Ovary (tissue), 9 donors: ENCODE data around the gene NPAS3. TPM values are rescaled to one million over a fixed set of nuclear protein-coding genes. Genes with fewer than 3 reads are reported as not detected.

Experiments used
- DNase-seq, 5 donors: peaks; one replicate each; pipeline ENCODE4 v3.0.0-alpha.2; 2019 to 2020
- H3K27ac ChIP-seq, 2 donors: fragments of 200-600 bp; one replicate each; pipeline versions ENCODE4 v1.5.1 to v1.8.0; 2019 to 2022
- H3K27me3 ChIP-seq: fragments of 200-600 bp; one replicate; pipeline ENCODE4 v1.8.0; 2022
- H3K36me3 ChIP-seq: fragments of 200-600 bp; sonication (generic); one replicate; pipeline ENCODE4 v1.5.1; 2019
- H3K4me1 ChIP-seq: one replicate; pipeline ENCODE4 v1.8.1; 2013; ENCODE audit warnings: mild to moderate bottlenecking, moderate library complexity; ENCODE audit not compliant: insufficient read depth
- H3K4me3 ChIP-seq: fragments of 200-600 bp; sonication (generic); one replicate; pipeline ENCODE4 v1.5.1; 2017
- H3K9me3 ChIP-seq, 2 donors: fragments of 200-600 bp in 1 of 2; sonication (generic) in 1 of 2; one replicate each; pipeline versions ENCODE4 v1.5.1 to v1.8.1; 2013 to 2019; ENCODE audit warnings: mild to moderate bottlenecking in 1 of 2, moderate library complexity in 1 of 2
- EP300 ChIP-seq: sonication (generic); formaldehyde crosslinking; IDR thresholded peaks from one replicate; pipeline ENCODE4 v1.6.1; 2017; ENCODE audit warnings: antibody characterized with exemption
- POLR2A ChIP-seq: fragments of 450-650 bp; IDR thresholded peaks from one replicate; pipeline ENCODE4 v1.6.1; 2017; ENCODE audit warnings: antibody characterized with exemption, mild to moderate bottlenecking, moderate library complexity
- WGBS, 3 donors: extraction: QIAGEN DNeasy Blood & Tissue Kit in 1 of 3; methylation state at CpG; one replicate each; pipeline versions ENCODE4 v1.1.5 to v1.1.7; 2013 to 2017; 5-methylcytosine and 5-hydroxymethylcytosine counted together
- intact Hi-C, 4 donors: fragments of 100-400 bp; cut with DNase I; formaldehyde crosslinking; loops; one replicate each; pipeline versions ENCODE4 v1.11.0 to v1.15.1; 2022 to 2023
- polyA plus RNA-seq, 2 donors: library from polyadenylated mRNA; stranded (reverse); fragments of 200-250 nt in 1 of 2; fragments of 350-450 nt in 1 of 2; fragmentation: Illumina TruSeq in 1 of 2; extraction: RNeasy Lipid Tissue Mini Kit (QIAGEN cat#74804) in 1 of 2; gene quantifications; one replicate each; pipeline ENCODE4 v1.2.3, GENCODE V29; 2013 to 2014
- total RNA-seq, 7 donors: library from RNA; depleted of rRNA in 2 of 7; stranded (reverse); fragments of >200 nt in 2 of 7; fragmentation: NEBNext Ultra II Directional in 3 of 7; extraction: Animal tissue kit (Norgen Biotek cat#: 25700) in 3 of 7; gene quantifications; one replicate each; pipeline versions ENCODE4 v1.1.0 to v1.2.4, GENCODE V29; 2016 to 2023
- TF ChIP-seq, protein P1 (sequence below), 3 donors: fragments of 450-650 bp in 2 of 3; fragments of 200-600 bp in 1 of 3; IDR thresholded peaks; one replicate each; pipeline versions ENCODE4 v1.5.1 to v1.8.0; 2016 to 2022; ENCODE audit warnings: antibody characterized with exemption in 3 of 3, mild to moderate bottlenecking in 1 of 3
- donor health status: DM: no; HTN: no; CAD: no; lungs with moderate emphysema.
- donor health status: DM: no; HTN: no; CAD: no.
- donor health status: Bipolar disorder and iron deficiency.
- donor health status: DM: yes; HTN: yes; CAD: no.
- donor health status: DM: no; HTN: no; CAD: no.
- donor health status: DM: yes; HTN: yes; CAD: no.

Gene NPAS3
- total and polyA plus RNA-seq, 9 donors: 1.9 to 15.4 (median 11.4) TPM

- H3K27me3 ChIP-seq: no peaks in the 10 kb centered on the region
- no peak overlapping the region for H3K27ac ChIP-seq
- no peak overlapping the region for H3K4me3 ChIP-seq
- TF ChIP-seq POLR2A (no peak), EP300 (no peak)
- TF ChIP-seq, protein P1, sequence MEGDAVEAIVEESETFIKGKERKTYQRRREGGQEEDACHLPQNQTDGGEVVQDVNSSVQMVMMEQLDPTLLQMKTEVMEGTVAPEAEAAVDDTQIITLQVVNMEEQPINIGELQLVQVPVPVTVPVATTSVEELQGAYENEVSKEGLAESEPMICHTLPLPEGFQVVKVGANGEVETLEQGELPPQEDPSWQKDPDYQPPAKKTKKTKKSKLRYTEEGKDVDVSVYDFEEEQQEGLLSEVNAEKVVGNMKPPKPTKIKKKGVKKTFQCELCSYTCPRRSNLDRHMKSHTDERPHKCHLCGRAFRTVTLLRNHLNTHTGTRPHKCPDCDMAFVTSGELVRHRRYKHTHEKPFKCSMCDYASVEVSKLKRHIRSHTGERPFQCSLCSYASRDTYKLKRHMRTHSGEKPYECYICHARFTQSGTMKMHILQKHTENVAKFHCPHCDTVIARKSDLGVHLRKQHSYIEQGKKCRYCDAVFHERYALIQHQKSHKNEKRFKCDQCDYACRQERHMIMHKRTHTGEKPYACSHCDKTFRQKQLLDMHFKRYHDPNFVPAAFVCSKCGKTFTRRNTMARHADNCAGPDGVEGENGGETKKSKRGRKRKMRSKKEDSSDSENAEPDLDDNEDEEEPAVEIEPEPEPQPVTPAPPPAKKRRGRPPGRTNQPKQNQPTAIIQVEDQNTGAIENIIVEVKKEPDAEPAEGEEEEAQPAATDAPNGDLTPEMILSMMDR (IDR thresholded peaks at IDR 0.05): no peak
- no peaks in the 10 kb centered on the region for H3K9me3 ChIP-seq
- DNase-seq: no peak
- H3K36me3 ChIP-seq: no peaks in the 10 kb centered on the region
- intact Hi-C loops: no loop called here
- WGBS, 3 donors: 45 to 65% (median 55%) methylated on average over 3 of the region's 3 CpGs
- no peaks in the 10 kb centered on the region for H3K4me1 ChIP-seq
Observed at GRCh38 chr14:32913725-32914124, 25.0 kb upstream of the NPAS3 start.

- H3K36me3 ChIP-seq: no peaks in the 10 kb centered on the region
- H3K4me3 ChIP-seq: no peak overlapping the region
- no peak for TF ChIP-seq POLR2A
- TF ChIP-seq, protein P1 (IDR thresholded peaks at IDR 0.05): no peak
- no peak for TF ChIP-seq EP300
- H3K4me1 ChIP-seq: no peaks in the 10 kb centered on the region
- WGBS, 3 donors: 92 to 93% (median 92%) methylated on average over 6 of the region's 6 CpGs
- H3K27me3 ChIP-seq: no peaks in the 10 kb centered on the region
- no peak overlapping the region for H3K27ac ChIP-seq
- no peak for DNase-seq
- intact Hi-C loops: no loop called here
- H3K9me3 ChIP-seq: no peaks in the 10 kb centered on the region
Observed at GRCh38 chr14:32914391-32914790, 24.3 kb upstream of the NPAS3 start.

- DNase-seq: no peak
- Histone ChIP-seq H3K27ac (no peak overlapping the region), H3K27me3 (no peaks in the 10 kb centered on the region), H3K36me3 (no peaks in the 10 kb centered on the region), H3K9me3 (no peaks in the 10 kb centered on the region), H3K4me3 (no peak overlapping the region), H3K4me1 (no peaks in the 10 kb centered on the region)
- TF ChIP-seq, protein P1 (IDR thresholded peaks at IDR 0.05): no peak
- TF ChIP-seq EP300: no peak
- TF ChIP-seq POLR2A: no peak
- 32 to 78% (median 58%) methylated on average over 6 of the region's 6 CpGs for WGBS, 3 donors
- intact Hi-C loops: no loop called here
Observed at GRCh38 chr14:32920696-32921276, 17.9 kb upstream of the NPAS3 start.

GRCh38 chr14:32925439-32925838, 13.2 kb upstream of the NPAS3 start:
- DNase-seq: no peak
- Histone ChIP-seq H3K27ac (no peak overlapping the region), H3K4me3 (no peak overlapping the region), H3K4me1 (no peaks in the 10 kb centered on the region), H3K9me3 (no peaks in the 10 kb centered on the region), H3K36me3 (no peaks in the 10 kb centered on the region), H3K27me3 (no peaks in the 10 kb centered on the region)
- TF ChIP-seq POLR2A: no peak
- TF ChIP-seq, protein P1 (IDR thresholded peaks at IDR 0.05): no peak
- TF ChIP-seq EP300: no peak
- intact Hi-C loops: no loop called here
